Fibroblast of mammary gland (primary cell): ENCODE results near the gene TIMM17A.
A peak's percentile ranks its signal among the peaks of the same experiment; 100 is the strongest.
"Not testable (repeated sequence)": the region's sequence is repeated elsewhere in the genome, so short reads cannot be mapped to it uniquely, and the experiment has no call there.

Experiments
- DNase-seq: peaks from one replicate; pipeline ENCODE4 v3.0.0-alpha.2; 2010; ENCODE audit warnings: low read depth
- H3K4me3 ChIP-seq: 2 replicates; pipeline ENCODE4 v1.5.1; 2011; ENCODE audit warnings: low read depth, mild to moderate bottlenecking, low read length, moderate library complexity; ENCODE audit not compliant: control insufficient read depth
- TF ChIP-seq, protein P1 (sequence below): conservative IDR thresholded peaks from 2 replicates; pipeline ENCODE4 v1.5.1; 2011; ENCODE audit warnings: low read depth, low read length, inconsistent platforms; ENCODE audit not compliant: control insufficient read depth, insufficient read depth

Gene TIMM17A

DNA sequence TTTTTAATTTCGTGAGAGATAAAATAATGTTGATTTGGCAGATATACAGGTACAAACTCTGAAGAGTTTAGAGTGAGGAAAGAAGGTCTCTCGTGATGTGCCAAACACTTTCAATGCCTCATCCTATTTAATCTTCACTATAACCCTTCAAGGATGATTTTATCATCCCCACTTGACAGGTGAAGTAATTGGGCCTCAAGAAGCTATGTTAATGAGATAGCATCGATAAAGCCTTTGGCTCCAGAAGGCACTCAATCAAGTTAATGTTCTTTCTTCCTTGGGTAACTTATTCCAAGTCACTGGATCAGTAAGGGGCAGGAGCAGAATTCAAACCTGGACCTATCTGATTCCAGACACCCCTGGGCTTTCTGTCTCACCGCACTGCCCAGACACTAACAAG, 16.2 kb upstream of the TIMM17A start:
- TF ChIP-seq, protein P1, sequence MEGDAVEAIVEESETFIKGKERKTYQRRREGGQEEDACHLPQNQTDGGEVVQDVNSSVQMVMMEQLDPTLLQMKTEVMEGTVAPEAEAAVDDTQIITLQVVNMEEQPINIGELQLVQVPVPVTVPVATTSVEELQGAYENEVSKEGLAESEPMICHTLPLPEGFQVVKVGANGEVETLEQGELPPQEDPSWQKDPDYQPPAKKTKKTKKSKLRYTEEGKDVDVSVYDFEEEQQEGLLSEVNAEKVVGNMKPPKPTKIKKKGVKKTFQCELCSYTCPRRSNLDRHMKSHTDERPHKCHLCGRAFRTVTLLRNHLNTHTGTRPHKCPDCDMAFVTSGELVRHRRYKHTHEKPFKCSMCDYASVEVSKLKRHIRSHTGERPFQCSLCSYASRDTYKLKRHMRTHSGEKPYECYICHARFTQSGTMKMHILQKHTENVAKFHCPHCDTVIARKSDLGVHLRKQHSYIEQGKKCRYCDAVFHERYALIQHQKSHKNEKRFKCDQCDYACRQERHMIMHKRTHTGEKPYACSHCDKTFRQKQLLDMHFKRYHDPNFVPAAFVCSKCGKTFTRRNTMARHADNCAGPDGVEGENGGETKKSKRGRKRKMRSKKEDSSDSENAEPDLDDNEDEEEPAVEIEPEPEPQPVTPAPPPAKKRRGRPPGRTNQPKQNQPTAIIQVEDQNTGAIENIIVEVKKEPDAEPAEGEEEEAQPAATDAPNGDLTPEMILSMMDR = no peak
- DNase-seq = no peak
- H3K4me3 ChIP-seq = no peak overlapping the region

DNA sequence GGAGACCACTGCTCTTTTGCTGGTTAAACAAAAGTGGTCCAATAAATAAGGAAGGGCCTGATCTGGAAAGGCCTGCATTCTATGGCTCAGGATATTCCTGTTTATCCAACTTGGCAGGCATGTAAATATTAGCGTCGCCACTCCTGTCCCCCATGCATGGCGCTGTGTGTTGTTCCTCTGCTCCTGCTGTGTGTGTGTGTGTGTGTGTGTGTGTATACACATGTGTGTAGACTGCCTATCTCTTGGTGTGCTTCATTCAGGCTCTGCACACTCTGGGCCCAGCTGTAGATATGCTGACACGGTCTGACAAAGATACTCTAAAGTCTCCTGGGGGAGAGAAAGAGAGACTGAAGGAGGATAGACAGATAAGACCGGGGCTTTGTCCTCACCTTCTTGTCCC, 15.7 kb upstream of the TIMM17A start:
- TF ChIP-seq, protein P1 = no peak
- no peak for DNase-seq
- no peak overlapping the region for H3K4me3 ChIP-seq

DNA sequence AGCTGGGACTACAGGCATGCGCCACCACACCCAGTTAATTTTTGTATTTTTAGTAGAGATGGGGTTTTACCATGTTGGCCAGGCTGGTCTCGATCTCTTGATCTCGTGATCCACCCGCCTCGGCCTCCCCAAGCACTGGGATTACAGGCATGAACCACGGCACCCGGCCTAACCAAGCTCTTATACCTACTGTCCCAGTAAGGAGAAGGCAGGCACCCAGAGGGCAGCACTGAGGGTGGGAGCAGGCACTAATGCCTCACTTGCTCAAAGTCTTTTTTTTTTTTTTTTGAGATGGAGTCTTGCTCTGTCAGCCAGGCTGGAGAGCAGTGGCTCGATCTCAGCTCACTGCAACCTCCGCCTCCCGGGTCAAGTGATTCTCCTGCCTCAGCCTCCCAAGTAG, 15.0 kb upstream of the TIMM17A start:
- not testable (repeated sequence) for DNase-seq, H3K4me3 ChIP-seq

DNA sequence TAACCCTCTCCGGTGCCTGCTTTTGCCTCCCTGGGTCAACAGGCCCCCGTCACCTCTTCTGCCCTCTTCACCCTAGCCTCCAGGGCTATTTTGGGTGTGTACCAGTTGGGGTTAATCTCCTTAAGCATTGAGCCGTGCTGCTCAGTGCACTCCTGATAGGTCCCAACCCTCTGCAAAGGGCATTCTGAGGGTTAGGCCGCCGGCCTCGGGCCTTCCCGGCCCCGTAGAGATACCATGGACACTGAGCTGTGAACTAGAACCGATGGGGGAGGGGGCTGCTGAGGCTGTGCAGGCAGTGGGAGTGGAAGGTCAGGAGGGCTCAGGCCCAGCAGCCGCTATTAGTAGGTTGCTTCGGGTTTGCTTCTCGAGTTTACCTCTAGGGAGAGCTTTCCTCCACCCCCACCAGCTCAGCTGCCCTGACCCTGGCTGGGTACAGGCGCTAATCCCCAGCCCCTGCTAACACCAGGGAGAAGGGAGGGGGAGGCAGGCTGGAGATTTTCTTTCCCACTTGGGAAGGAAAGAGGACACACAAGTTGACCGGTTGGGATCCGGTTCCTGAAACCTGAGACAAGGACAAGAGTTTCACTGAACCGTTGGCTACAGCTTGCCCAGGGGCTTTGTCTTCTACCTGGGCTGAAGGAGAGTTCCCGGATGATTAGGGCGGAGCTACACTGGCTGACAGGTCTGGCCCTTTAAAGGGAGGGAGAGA, 13.7 kb upstream of the TIMM17A start:
- TF ChIP-seq, protein P1 = no peak
- no peak for DNase-seq
- H3K4me3 ChIP-seq = no peak overlapping the region

DNA sequence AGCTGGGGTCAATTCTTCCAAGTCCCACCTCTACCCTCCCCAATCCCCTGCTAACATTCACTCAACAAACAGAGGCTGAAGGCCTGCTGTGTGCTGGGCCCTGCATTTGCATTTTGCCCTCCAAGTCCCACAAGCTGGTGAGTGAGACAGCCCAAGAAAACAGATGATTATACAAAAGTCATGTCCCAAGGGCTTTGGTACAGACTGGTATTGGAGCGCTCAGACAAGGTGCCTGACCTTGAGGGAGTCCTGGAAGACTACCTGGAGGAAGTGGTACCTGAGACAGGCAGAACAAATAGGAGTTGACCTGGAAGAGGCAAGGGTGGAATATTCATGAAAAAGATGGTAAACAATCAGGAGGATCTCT, 13.2 kb upstream of the TIMM17A start:
- H3K4me3 ChIP-seq = no peak overlapping the region
- no peak for DNase-seq
- TF ChIP-seq, protein P1 = no peak

DNA sequence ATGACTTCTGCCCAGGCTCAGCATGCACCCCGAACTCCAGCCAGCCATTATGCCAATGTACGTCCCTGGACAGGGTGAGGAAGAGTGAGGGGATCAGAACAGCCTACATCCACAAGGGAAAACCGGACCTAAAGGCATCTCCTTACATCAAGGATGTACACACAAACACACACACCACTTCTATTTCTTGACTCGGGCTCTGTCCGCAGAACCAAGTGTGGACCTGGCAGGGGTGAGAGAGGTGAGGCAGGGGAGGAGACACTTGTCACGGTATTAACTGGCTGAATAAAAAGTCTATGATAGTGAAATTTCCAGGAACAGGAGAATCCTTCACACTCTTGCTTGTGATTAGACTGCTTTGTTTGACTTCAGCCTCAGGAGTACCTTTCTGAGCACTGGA, 11.3 kb upstream of the TIMM17A start:
- no peak overlapping the region for H3K4me3 ChIP-seq
- DNase-seq = no peak
- TF ChIP-seq, protein P1 = no peak

DNA sequence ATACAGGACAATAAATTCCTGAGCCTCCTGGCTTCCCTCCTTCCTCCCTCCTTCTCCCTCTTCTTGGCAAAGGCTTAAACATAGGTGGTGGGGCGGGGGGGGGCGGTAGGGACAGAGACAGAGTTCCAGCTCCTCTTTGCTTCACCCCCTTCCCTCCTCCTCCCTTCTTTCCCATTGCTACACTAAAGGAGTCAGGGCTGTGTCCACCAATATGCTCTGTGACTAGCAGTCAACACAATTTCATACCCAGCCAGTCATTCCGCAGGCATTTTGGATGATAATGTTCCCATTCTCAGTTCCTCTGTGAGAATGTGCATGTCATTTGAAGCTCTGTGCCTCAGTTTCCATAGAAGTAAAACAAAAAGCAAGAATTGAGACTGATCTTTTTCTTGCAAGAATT, 10.7 kb upstream of the TIMM17A start:
- no peak for DNase-seq
- TF ChIP-seq, protein P1 = no peak
- peak overlapping the region; percentile 58 for H3K4me3 ChIP-seq
